Fibroblast of the conjunctiva (primary cell): ENCODE measurements around the gene SEPTIN5.

ENCODE experiments used
- DNase-seq: peaks from one replicate; pipeline ENCODE4 v3.0.0-alpha.2; 2010; ENCODE audit warnings: low read depth

Gene SEPTIN5

DNA sequence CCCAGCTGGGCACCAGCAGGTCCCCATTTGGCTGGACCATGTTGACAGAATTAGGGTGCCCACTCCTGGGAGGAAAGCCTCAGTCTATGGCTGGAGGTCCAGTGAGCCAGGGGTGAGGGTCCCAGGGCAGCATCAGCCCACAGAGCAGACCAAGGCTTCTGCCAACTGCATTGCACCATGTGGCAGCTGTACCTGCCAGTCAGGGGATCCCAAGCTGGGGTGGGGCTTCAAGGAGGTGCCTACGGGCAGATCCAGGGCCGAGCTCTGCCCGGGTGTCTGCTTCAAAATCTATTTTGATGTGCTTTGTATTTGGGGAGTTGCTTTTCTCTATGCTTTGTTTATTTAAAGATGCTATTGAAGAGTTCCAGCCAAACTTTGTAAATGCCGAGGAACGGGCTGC lies 19.5 kb downstream of the SEPTIN5 start:
- DNase-seq, result no peak

DNA sequence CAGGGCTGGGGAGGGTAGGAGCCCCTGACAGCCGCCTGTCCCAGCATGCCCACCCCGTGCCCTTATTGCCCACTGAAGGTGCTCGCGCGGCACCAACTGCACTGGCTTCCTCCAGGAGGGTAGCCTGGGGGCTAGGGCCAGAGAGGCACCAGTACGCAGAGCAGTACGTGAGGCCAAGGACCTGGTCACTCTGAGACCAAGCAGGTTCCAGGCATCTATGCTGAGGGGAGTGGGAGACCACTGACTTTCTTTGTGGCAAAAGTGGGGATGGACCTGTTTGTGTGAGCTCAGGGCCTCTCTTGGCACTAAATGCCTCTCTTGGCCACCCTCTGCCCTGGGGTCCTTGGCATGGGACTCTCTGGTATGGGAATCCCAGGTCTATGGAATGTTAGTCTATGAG lies 19.9 kb downstream of the SEPTIN5 start:
- no peak for DNase-seq

DNA sequence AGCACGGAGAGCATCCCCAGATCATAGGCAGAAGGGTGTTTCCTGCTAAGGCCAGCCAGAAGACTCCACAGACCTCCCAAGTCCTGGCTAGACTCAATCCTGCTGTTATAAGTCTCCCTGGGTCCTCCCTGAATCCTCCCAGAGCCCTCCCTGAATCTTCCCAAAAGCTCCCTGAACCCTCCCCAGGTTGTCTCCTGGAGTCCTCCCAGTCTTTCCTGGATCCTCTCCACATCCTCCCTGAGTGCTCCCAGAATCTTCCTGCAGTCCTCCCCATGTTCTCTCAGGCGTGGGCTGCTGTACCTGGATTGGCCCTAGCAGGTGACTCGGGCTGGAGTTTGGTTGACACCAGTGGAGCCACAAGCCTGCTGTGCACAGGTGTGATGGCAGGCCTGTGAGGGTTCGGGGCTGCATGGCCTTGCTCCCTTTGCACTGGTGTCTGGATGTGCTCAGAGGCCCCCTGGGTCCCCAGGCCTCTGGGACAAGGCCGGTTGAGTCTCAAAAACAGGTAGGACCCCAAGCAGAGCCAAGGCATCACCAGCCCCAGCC lies 20.6 kb downstream of the SEPTIN5 start:
- no peak for DNase-seq

DNA sequence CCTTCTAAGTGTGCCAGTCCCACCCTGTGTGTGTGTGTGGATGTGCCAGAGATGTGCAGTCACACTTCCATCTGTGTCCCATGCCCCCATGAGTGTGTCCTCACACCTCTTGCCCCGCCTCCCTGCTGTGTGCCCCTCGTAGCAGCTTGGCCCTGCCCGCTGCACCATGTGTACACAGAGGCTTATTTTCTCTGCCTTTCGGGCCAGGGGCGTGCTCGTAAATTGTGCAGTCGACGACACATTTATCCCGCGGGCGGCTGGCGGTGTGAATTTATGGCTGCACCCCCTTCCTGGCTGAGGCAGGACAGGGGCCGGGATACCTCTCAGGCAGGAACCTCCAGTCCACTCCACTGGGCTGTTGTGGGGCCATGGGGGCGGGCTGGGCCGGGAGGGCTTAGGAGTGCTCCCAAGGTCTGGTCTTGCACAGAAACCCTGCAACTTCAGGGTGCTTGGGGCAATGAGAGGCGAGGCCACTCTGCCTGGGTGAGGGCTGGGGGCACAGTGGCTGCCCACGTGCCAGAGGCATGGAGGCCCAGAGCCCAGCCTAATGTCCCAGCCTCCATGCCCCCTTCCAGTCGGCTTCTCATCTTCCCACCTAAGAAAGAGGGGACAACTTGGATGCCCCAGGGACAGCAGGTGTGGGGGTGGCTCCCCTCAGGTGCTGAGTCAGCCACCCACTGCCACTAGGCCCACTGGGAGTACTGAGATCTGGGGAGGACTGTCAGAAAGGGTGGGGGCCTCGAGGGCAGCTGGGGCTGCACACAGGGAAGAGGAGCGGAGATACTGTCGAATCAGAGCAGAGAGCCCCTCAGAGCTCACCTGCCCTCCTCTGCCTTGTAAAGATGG lies 21.6 kb downstream of the SEPTIN5 start:
- DNase-seq, result no peak

DNA sequence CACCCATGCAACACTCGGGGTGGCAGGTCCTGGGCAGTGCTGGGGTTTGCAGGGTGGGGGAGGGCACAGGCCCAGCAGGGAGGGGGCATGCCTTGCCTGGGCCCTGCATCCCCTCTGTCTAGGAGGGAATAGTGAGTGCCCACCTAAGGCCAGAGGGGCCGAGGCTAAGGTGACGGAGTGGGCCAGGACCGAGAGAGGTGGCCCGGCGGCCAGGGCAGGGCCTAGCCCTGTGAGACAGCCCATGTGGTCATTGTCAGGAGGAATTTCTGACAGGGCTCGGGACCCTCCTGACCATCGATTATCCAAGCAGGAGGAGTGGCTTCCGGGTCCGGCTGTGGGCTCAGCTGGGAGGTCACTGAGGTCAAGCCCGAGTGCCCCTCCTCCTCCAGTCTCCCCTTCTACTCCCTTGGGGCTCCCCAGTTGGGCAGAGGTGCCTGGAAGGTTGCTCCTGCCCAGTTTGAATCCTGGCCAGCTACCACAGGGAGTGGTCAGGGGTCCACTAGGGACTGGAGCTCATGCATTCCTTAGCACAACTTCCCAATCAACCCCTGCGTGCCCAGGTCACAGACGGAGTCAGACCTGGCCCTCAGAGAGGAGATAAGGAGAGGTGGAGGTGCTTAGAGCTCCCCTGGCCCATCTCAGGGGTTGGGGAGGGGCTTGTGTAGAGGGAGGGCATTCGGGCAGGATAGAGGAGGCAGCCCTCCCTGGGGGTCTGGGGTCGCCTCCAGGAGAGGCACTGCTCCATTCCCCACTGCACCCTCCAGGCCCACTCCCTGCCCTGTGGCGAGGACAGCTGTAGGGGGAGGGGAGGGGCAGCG lies 23.8 kb downstream of the SEPTIN5 start:
- no peak for DNase-seq

DNA sequence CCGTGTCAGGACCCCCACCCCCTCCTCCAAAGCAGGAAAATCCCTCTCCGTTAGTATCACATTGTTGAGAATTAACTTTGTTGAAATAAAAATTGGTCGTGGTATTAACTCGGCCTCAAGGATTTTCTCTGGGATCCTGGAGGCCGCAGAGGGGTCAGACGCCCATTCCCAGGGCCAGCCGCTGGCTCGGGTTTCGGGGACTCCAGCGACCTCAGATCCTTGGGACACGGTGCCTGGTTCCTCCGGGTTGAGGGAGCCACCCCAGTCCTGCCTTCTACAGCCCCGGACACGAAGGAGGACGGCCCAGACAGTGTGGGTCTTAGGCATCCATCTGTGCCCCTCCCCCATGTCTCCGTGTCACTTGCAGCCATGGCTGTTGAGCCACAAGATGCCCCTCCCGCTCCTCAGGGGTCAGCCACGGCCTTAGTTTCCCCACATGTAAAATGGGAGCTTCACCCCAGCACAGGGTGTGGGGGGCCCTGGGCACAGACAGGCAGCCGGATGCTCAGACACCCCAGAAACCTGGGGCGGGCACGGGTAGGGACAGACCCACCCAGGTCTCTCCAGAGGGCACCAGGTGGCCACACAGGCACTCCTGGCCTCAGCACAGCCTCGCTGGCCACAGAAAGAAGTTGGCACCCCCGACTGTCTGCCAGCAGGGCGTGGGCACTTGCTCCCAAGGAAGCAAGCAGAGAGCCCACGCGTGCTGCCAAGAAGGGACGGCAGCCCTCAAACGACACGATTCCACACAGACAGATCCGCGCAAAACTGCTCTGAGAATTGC lies 24.6 kb downstream of the SEPTIN5 start:
- no peak for DNase-seq

DNA sequence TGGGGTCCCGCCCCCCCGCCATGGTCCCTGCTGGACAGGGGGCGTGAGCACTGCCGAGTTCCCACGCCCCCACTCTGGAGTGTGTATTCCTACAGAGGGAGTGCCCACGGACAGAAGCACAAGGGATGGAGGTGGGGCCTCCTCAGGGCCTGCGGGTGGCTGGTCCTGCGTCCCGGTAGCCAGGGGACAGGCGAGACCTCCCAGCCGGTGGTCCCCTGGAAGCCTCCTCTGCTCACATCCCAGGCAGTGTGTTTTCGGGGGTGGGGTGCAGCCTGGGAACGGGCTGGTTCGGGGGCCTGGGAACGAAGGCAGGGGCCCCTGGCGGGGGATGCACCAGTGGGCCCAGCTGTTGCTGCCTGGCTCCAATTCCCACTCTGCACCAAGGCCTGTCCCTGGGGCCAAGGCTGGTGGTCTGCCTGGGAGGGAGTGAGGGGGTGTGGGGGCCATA lies 25.2 kb downstream of the SEPTIN5 start:
- DNase-seq, result no peak

DNA sequence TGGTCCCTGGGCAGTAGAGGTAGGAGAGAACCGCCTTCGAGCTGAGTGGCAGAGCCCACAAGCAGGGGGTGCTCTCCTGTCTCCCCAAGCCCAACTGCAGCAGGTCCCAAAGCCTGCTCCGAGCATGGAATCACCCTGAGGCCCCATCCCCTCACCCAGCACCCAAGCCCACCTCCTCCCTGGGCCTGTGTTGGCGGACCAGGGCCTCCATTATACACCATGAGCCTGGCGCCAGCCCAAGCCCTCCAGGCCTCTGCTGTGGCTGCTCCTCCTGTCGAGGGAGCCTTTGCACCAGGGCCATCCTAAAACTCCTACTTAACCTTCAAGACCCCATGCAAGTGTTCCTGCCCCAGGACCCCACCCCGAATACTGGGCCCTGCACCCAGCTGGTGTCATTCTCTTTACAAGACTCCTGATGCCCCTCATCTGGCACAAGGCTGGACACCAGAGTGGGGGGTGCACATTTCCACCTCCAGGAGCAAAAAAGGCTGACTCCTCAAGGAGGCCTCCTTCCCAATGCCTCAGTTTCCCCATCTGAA lies 25.7 kb downstream of the SEPTIN5 start:
- no peak for DNase-seq

DNA sequence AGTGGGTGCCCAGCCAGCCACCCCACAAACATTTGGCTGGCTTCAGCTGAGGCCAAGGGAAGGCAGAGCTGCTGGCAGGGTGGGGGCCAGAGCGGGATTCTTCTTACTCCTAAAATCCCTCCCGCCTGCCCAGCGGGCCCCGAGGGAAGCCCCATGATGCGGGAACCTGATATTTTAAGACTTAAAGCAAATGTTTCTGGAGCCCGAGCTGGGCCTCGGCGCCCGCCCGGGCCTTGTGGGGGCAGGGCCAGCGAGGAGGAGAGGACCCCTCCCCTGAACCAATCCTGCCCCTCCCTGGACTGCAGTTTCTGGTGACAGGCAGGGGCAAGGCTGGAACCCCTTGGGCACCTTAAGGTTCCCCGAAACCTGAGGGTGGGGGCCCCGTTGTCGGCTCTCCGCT lies 26.3 kb downstream of the SEPTIN5 start:
- DNase-seq, result no peak

DNA sequence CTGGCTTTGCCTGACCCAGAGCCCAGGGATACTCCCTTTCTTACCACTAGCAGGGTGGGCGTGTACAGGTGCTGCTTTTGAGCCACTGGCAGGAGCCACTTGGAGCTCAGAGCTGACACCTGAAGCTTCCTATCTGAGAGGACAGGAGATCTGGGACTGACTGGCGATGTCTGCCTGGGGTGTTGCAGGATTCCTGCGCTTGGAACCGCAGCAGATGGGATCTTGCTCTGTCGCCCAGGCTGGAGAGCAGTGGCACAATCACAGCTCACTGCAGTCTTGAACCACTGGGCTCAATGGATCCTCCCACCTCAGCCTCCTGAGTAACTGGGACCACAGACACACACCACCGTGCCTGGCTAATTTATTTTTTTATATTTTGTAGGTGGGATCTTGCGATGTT lies 26.8 kb downstream of the SEPTIN5 start:
- no peak for DNase-seq

DNA sequence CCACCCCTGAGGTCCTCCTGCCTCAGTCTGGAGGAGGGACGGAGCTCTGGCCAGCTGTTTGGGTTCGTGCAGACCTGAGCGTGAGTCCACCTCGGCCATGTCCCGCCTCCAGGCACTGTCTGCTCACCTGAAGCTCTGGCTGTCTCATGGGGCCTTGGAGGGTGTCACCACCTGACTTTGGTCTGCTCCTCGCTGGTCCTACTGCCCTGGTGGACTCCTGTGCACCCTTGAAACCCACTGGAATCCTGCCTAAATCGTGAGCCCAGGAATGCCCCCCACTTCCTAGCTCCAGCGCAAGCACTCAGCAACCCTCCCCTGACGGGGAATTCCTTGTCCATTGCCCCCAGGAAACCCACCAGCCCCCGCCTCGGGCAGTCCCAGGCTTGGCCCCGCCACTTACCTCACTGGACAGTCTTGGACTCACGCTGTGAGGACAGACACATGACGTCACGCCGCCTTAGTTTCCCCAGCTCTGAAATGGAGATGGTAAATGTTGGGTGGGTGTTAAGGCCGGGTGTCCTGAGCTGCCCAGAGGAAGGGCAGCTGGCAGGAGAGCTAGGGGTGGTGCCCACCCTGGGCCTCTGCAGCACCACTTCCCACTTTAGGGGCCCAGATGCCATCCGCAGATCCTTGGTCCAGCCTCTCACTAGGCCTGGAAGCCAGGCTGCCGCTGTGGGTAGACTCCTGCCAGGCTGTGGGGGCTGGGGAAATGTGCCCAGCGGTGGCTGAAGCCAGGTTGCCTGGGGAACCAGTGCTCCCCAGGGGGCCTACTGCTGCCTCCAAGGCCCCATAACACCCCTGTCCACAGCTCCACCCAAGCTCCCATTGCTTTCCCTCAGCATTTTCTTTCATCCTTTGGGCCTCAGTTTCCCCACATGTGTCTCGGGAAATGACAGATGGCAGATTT lies 28.1 kb downstream of the SEPTIN5 start:
- no peak for DNase-seq

DNA sequence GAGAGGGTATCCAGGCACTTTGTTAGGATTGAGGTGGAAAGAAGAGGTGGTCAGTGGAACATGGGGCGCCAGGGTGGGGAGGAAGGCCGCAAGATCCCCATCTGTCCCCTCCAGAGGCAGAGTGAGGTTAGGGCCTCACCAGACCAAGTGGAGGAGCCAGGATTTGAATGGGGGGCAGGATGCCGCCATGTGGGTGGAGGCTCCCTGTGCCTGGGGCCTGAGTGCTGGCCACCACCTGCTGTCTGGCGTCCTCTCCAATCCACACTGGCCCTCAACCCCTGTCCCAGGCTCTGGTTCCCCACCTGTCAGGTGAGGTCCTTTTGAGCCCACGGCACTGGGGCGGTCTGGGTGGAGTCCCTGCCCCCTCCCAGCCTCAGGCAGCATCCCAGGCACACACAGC lies 28.8 kb downstream of the SEPTIN5 start:
- no peak for DNase-seq

DNA sequence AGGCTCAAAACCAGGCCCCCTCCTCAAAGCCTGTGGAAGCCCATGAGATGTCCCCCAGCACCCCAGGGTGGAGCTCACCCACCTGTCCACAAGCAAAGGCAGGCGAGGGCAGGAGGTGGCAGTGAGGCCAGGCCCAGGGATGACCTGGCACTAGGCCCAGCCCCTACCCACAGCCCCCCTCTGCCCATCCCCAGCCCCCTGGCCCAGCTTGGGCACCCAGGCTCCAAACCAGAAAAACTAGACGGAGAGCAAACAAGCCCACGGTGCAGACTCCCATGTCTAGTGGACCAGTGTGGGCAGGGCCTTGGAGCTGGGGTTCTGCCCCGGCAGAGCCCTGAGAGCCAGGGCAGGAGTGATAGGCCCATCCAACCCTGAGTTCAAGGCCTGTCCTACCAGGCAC lies 29.3 kb downstream of the SEPTIN5 start:
- DNase-seq, result no peak

DNA sequence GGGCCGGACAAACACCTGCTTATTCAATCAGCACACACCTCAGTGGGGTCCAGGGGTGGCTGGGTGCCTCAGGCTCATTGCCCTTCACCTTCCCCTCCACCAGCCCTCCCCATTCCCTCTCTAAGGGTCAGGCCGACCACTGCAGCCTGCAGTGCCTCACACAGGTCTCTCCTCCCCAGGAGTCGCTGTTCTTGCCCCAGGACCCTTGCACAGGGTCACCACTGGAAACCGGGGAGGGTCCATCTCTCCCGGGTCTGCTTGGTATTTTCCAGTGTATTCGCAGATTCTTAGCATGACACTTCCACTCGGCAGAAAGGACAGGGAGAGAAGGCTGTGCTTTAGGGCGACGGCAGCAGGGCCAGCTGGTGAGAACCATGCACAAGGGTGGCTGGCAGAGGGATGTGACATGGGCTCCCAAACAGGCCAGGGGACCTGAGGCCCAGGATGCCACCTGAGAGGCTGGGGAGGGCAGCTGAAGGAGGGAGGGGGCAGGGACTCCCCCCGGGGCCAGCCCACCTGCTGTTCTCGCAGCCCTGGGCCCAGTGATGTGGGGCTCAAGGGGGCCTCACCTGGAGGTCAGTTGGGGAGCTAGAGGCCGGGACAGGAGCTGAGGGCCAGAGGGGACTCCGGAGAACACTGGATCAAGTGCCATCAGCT lies 30.2 kb downstream of the SEPTIN5 start:
- DNase-seq, result no peak

DNA sequence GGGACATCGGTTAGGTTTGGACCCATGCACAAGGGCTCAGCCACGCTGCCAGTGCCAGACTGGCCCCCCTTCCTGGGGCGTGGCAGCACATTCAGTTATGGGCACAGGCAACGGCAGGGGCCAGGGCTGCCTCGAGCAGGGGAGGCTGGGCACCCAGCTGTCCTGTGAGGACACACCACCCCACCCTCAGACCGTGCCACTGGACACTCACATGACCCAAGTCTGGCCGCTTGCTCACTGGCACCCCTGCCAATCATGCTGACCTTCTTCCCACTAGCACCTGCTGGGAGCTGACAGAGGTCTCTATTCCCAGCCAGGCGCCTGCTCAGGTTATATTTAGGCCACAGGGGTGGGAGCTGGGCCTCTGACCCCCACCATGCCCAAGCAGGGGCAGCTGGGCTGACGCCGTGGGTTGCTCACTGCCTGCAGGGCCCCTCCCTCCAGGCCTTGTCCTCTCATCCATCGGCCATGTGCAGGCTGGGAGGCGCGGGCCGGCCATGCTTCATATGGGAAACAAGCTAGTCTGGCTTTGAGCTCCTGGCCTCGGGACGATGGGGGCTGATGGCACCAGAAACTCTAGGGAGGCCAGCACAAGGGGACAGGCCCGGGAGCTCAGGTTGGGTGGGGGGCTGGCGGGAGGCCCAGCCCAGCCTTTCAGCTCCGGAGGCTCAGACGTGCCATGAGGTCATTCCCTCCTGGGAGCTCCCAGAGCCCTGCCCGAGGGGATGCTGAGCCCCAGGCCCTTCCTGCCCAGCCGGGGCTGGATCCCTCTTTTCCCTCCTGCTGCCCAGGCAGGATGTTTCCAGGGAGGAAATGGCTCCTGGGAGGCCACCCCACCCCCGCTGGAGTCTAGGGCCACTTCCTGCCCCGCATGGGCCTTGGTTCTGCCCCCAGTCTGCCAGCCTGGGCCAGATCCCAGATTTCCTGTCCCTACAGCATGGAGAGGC lies 31.1 kb downstream of the SEPTIN5 start:
- DNase-seq, result no peak

DNA sequence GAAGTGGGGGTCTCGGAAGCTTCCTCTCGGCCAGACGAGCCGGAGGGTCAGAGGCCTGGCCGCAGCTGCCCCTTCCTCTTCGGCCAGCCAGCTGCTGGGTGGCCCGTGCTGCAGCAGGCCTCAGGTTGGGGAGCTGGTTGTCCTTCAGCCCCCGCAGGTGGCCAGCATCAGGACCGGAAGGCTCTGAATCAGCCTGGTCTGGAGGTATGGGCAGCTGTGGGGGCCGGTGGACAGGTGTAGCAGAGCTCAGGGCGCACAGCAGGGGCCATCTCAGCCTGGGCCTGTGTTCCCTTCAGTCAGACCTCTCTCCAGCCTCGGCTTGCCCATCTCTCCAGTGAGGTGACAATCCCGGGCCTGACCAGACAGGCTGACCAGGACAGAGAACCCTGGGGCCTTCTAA lies 32.4 kb downstream of the SEPTIN5 start:
- DNase-seq, result no peak

DNA sequence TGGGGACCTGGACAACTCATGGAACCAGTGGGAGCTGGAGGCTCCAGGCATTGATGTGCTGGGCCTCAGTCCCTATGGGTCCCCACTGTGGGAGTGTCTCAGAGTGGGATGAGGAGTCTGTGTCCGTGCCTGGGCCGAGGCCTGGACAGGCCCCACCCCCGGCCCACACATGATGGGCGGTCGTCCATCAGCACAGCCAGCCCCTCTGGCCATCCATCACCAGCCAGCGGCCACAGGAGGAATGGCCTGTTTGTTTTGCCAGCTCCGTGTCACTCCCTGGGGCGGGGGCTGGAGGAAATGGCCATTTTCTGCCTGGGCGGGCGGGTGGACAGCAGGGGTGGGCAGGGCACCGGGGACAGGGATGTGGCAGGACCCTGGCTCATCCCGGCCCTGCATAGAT lies 33.2 kb downstream of the SEPTIN5 start:
- DNase-seq, result no peak

DNA sequence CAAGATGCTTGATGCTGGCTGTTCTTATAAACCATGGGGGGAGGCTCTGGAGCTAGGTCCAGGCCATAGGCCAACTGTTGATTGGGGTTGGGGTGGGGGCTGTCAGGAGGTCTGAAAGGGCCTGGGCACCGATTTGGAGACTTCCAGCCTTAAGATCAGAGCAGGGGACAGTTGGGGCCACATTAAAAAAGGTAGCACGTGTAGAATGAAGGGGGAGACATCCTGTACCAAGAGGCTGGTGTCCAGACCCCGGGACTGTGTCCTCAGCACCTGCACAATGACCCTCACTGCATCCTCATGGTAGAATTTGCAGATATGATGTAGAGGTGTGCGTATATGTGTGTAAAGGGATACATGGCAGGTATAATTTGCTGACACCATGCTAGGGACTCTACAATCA lies 33.8 kb downstream of the SEPTIN5 start:
- no peak for DNase-seq

DNA sequence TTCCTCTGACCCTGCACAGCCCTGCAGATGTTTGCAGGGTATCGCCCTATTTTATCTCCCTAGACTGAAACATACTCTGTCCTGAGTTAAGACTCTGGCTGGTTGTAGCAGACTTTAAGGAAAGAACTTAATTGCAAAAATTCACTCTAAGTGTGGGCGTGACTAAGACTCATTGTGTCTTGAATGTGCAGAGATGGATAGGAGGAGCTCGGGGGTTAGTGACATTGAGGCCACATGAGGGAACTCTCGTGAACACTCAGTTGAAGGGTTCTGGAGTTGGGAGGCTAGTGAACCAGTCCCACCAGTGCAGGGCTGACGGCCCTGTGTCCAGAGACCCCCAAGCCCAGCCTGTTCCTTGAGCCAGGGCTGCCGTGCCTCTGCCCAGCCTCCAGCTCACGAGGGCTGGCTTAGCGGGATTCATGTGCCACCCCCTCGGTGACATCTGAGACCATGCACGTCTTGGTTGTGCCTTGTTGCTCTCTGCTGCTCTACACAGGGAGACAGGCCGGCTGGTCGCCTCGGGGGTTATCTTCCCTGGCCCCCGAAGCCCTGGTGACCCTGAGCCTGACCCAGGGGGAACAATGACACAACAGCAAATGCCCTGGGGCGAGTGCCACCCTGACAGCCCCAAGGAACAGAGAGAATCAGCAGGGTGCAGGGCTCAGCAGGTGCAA lies 34.8 kb downstream of the SEPTIN5 start:
- DNase-seq, result no peak
